ENCODE measurements around the gene CRYBB1.
"Not testable (repeated sequence)": the region's sequence is repeated elsewhere in the genome, so short reads cannot be mapped to it uniquely, and the experiment has no call there.

Gene CRYBB1

GRCh38 chr22:26642465-26643417, 24.9 kb upstream of the CRYBB1 start:
- DNase-seq (ENCODE audit: low read depth in 2 of 3, low spot score in 2 of 3), result peak; percentile 55 to 71 (median 61)

- no peak for DNase-seq (ENCODE audit: low read depth in 2 of 3, low spot score in 2 of 3)
These were observed 18.5 kb upstream of the CRYBB1 start for GRCh38 chr22:26636296-26636695.

- DNase-seq (ENCODE audit: low read depth in 2 of 3, low spot score in 2 of 3), result no peak
These were observed 17.3 kb upstream of the CRYBB1 start for GRCh38 chr22:26635117-26635516.

GRCh38 chr22:26634189-26634588, 16.4 kb upstream of the CRYBB1 start:
- DNase-seq (ENCODE audit: low read depth in 2 of 3, low spot score in 2 of 3), result no peak

- DNase-seq (ENCODE audit: low read depth in 2 of 3, low spot score in 2 of 3), result no peak
These were observed 14.8 kb upstream of the CRYBB1 start for GRCh38 chr22:26632422-26633155.

GRCh38 chr22:26631282-26631681, 13.5 kb upstream of the CRYBB1 start:
- DNase-seq (ENCODE audit: low read depth in 2 of 3, low spot score in 2 of 3), result no peak

GRCh38 chr22:26629988-26630761, 12.3 kb upstream of the CRYBB1 start:
- DNase-seq (ENCODE audit: low read depth in 2 of 3, low spot score in 2 of 3), result no peak

- DNase-seq (ENCODE audit: low read depth in 2 of 3, low spot score in 2 of 3), result no peak
These were observed 7.0 kb upstream of the CRYBB1 start for GRCh38 chr22:26624803-26625202.

GRCh38 chr22:26623984-26624383, 6.2 kb upstream of the CRYBB1 start:
- no peak for DNase-seq (ENCODE audit: low read depth in 2 of 3, low spot score in 2 of 3)

- DNase-seq (ENCODE audit: low read depth in 2 of 3, low spot score in 2 of 3), result no peak
These were observed 3.8 kb upstream of the CRYBB1 start, which contains the start of gene CRYBA4 for GRCh38 chr22:26621663-26622062. TSS of gene CRYBA4 (plus strand) at chr22:26621963. CDS start at chr22:26622597, 634 bp downstream.

GRCh38 chr22:26620197-26620596, 2.4 kb upstream of the CRYBB1 start:
- no peak for DNase-seq (ENCODE audit: low read depth in 2 of 3, low spot score in 2 of 3)

- no peak for DNase-seq (ENCODE audit: low read depth in 2 of 3, low spot score in 2 of 3)
These were observed 1.7 kb upstream of the CRYBB1 start for GRCh38 chr22:26619510-26619909.

- DNase-seq (ENCODE audit: low read depth in 2 of 3, low spot score in 2 of 3), result no peak
These were observed 628 bp upstream of the CRYBB1 start for GRCh38 chr22:26618455-26618854.

GRCh38 chr22:26616650-26617049, 1.2 kb downstream of the CRYBB1 start:
- DNase-seq (ENCODE audit: low read depth in 2 of 3, low spot score in 2 of 3), result no peak

GRCh38 chr22:26615830-26616435, 1.9 kb downstream of the CRYBB1 start:
- DNase-seq (ENCODE audit: low read depth in 2 of 3, low spot score in 2 of 3), result no peak

- no peak for DNase-seq (ENCODE audit: low read depth in 2 of 3, low spot score in 2 of 3)
These were observed 2.7 kb downstream of the CRYBB1 start for GRCh38 chr22:26615149-26615548.

- no peak for DNase-seq (ENCODE audit: low read depth in 2 of 3, low spot score in 2 of 3)
These were observed 3.5 kb downstream of the CRYBB1 start for GRCh38 chr22:26614322-26614721.

- DNase-seq (ENCODE audit: low read depth in 2 of 3, low spot score in 2 of 3), result not testable (repeated sequence)
These were observed 4.1 kb downstream of the CRYBB1 start for GRCh38 chr22:26613753-26614152.

- DNase-seq (ENCODE audit: low read depth in 2 of 3, low spot score in 2 of 3), result no peak
These were observed 5.2 kb downstream of the CRYBB1 start for GRCh38 chr22:26612652-26613051.

GRCh38 chr22:26610996-26611395, 6.8 kb downstream of the CRYBB1 start:
- no peak for DNase-seq (ENCODE audit: low read depth in 2 of 3, low spot score in 2 of 3)
